OCI-M1 (cell line): ENCODE measurements around the gene KCNK16.
"Not testable (repeated sequence)": the region's sequence is repeated elsewhere in the genome, so short reads cannot be mapped to it uniquely, and the experiment has no call there.

Source experiments
- DNase-seq: peaks from one replicate; lab custom pipeline; 2025; lab: John Stamatoyannopoulos, UW

Gene KCNK16

DNA sequence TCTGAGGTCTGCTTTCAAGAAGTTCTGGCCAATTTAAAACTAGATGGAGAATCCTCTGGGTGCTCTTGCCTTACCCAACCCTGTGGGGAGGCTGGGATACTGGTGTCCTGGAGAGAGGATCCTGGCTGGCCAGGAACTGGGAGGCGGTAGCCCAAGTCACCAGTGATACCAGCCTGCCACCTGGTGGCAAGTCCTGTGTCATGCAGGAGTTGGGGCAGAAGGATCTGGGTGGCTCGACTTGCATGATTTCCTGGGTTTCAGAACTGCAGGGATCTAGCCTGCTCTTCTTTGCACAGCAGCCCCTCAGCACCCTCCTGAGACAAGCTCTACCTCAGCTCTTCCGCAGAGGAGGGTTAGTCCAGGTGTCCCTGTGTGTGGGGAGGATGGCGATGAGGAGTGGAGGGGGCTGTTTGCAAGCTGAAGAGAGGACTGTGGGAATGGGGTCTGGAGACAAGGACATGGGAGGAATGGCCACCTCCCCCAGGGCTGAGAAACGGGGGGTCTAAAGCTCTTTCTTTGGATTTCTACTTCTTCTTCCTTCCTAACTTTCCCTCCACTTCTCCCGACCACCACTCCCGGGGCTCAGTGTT lies 12.5 kb downstream of the KCNK16 start:
- peak; percentile 85 for DNase-seq

DNA sequence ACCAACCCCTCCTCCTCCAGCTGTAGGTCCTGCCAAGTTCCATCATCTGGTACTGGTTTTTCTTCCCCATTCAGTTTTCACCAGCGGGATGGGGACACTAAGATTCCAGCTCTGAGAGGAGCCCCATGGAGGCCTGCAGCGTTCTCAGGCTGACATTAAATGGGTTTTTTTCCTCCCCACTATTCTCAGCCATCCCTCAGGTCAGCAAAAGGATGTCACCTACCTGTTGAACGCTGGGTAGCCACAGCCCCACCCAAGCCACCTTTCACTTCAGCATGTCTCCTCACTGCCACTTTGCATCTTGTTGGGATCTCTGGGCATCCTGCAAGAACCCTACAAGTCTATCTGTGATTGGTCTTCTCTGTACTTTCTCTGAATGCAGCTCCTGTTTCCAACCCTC lies 15.0 kb downstream of the KCNK16 start:
- no peak for DNase-seq

DNA sequence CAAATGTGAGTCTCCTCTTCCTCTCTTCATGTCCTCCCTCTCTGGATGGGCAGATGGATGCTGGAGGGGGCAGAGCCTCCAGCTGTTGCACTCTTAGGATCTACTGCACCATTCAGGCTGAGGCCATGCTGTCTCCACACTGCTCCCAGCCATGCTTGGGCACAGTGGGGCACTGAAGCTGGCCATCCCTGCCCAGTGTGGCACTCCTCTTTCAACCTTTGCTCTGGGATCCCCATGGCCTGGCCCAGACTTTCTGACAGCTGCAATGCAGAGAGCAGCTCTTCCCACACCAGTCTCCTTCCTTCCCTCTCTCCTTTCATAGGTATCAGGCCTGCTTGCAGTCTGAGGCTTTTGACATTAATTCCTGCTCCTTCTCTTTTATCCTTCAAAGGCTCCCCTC lies 17.6 kb downstream of the KCNK16 start:
- no peak for DNase-seq

DNA sequence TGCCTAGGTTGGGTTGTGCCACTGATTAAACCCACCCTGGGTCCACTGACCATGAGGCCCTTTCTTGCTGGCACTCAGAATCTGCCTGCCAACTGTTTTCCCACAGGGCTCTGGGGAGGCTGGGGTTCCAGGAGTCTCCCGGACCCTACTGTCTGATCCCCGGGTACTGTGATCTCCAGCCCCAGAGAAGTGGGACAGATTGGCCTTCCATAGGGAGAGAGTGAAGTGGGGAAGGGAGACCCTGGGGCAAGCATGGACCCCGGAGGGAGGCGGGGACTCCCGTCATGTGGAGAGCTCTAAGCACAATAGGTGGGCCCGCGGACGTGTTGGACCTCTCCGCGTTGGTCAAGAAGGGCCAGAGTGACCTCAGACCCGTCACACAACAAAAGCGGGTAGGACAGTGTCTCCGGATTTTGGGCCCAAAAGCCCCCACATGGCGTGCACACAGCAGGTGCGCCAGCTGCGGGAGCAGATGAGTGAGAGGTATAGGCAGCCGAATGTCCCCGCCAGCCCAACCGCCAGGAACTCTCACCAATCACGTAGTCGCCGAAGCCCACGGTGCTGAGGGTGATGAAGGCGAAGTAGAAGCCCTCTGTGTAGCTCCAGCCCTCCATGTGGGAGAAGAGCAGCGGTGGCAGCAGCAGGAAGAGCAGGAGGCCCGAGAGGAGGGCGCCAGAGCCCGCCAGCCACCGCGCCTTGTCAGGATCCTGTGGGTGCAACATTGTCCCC lies 18.9 kb downstream of the KCNK16 start:
- DNase-seq: no peak

DNA sequence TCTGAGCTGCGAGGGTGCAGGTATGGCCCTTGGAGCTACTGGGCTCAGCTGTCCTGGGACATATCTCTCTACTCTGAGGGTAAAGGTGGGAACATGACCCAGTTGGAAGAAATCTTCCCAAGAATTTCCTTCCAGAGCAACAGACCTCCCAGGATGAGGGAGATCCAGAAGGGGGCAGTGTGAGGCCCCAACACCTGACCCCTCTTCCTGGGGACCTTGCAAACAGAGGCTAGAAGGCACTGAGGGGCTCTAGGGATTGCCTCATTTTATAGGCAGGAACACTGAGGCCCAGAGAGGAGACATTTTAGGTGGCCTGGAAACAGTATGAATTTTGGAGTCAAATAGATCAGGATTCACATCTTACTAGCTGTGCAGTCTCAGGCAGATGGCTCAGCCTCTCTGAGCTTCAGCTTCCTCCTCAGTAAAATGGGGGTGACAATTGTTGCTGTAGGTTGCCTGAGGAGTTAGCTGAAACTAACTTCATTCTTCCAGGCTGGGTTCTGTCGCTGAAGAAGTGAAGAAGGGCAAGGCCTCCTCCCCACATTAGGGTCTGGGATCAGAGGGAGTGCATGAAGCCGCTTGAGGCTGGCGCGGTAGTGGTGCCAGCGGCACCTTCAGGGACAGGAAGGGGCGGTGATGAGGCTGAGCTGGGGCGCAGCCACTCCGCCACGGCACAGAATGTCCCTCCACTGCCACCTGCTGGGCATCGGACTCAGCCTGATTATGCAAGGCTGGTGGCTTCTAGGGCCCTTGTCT lies 19.7 kb downstream of the KCNK16 start:
- DNase-seq: peak; percentile 94

DNA sequence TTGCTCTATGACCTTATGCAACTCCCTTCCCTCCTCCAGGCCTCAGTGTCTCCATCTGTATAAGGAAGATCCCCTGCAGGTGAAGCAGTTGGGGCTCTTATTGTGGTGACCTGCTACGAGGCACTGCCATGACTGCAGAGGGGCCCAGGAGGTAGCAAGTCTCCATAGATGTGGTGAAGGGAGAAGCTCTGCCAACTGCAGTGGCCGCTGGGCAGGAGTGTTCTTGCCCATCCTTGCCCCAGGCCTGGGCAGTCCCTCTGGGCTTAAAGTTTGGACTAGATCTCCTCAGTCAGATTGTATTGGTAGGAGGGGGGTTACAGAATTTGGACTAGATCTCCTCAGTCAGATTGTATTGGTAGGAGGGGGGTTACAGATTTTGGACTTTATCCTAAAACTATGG lies 20.5 kb downstream of the KCNK16 start:
- no peak for DNase-seq

DNA sequence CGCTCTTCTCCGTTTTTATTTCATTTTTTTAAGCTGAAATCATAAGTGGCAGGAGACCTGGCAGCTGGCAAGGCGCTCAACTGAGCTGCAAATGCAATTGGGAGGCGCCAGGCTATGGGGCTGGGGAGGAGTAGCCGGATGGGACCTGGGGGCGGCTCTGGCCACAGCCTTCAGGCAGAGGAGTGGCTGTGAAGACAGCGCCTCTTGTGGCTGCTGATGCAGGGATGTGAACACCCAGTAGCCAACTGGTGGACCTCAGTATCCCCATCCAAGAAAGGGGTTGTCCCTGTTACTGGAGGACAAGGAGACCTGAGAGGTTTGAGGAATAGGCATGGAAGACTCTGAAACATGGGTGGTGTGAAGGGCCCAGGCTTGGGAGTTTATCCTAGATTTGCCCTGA lies 20.9 kb downstream of the KCNK16 start:
- peak; percentile 14 for DNase-seq

DNA sequence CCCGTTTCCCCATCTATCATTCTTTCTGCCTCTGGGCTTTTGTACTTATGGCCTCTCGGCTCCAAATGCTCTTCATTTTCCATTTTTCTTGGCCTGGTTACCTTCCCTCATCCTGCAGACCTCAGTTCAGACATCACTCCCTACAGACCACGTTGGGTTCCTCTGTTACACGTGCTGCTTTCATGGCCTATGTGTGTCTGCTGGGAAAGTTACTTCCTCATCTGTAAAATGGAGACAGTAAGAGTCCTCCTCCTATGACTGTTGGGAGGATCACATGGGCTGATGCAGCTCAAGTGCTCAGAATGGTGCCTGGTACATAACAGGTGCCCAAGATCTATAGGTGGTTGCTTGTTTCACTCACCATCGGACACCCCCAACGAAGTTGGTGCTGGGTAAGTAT lies 21.8 kb downstream of the KCNK16 start:
- peak; percentile 87 for DNase-seq

DNA sequence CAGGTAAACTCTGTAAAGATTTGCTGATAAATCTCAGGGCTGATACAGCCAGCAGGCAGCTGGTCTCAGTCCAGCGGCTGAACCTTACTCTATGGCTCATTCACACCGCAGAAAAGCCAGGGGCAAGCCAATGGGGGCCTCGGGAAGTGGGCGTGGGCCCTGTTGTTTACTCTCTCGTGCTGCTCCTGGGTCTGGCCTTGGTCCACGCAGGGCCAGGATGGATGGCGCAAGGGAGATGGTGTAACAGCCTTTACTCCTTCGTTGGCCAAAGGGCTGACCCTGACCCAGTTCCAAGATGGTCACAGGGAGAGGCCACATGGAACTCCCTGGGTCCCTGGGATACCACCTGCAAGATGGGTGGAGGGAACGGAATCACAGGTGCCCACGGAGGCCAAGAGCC lies 24.4 kb downstream of the KCNK16 start:
- no peak for DNase-seq

DNA sequence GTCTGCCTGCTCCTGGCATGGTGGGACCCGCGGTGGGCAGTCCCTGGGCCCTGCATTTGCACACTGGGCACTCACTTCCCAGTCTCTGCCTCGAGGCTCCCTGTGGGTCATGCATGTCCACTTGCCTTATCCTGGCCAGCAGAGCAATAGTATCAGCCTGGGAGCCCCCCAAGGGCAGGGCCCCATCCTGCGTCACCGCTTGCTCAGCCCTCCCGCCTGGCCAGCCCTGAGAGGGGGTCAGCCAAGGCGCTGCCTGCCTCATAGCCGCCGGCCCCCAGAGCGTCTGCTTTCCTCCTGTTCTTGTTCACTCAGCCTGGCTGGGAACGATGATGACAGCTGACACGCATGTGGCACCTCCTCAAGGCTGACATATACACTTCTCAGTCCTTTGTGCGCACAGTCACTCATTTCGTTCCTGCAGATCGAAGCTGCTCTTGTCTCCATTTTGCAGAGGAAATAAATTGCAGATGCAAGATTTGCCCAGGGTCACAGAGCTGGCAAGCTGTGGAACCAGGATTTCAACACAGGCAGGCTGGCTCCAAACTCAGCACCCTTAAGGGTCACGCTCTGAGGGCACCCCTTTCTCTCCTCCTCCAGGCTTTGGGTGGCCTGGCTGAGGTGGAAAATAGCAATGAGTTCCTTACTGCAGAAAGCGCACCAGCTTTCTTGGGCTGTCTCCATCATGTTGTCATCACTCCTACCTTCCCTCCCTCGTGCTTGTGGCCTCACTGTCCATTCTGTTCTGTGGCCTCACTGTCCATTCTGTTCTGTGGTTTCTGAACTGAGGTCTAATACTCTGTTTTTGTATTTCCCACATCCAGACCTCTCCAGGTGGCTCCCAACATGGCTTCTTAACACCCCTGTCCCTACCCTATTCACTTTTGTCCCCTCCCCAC lies 25.5 kb downstream of the KCNK16 start:
- no peak for DNase-seq

DNA sequence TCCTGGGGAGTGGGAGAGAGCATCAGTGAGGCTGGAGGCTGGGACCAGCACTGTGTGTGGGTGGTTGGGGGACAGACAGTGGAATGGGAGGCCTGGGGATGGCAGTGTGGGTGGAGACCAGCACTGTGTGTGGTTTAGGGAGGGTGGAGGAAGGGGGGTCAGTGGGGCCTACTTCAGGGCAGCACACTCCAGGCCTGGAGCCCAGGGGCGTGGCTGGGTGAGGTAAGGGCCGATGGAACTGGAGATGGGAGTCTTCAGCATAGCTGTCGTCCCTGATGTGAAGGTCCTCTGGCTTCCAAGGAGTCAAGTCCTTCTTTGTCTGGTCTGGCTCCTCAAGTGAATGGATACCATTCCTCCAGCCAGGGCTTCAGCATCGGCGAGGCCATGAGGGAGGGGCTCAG lies 26.9 kb downstream of the KCNK16 start:
- no peak for DNase-seq

DNA sequence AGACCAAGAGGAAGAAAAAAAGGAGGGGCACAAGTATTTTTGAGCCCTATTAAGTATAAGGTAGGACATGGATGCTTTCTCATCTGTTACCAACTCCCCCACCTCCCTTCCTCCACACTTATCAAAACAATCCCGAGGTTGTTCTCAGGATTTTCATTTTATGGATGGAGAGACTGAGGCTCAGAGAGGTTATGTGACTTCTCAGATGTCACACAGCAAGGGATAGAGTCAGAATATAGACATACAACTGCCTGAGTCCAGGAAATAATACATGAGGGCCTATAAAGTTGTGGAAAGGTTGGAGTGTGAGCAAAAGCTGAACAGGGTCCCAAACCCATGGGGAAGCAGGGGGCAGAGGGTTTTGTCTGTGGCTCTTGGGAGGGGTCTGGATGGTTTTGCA lies 27.6 kb downstream of the KCNK16 start:
- DNase-seq: no peak

DNA sequence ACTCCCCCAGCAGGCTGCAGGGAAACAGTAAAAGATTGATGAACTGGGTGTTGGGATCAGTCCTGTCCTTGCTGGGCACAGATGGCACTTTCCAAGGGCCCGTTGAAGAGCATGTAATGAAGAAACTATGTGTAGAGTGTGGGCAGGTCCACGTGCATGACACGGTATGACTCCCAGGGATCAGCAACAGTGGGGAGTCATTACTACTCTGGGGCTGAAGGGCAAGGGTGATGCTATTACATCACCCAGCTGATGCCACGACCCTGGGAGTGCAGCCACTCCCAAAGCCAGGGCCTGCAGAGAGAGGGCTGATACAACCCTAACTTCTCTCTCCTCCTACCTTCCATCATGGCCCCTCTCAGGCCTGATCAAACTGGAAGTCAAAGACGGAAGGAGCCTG lies 28.4 kb downstream of the KCNK16 start:
- no peak for DNase-seq

DNA sequence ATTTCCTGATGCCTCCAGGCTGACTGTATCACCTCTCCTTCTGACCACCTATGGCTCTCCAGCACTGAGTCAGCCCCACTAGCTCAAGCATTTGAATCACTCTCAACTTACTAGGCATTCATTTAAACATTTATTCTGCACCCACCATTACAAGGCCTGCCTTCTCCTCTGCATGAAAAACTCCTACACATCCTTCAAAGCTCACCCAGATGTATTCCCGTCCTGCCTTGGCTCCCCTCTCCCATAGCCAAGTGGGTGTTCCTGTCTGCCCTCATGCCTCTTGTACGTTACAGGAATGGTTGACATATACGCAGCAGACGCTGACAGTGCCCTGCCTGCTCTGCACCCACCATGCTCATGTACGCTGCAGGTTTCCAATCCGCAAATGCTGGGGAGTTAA lies 29.9 kb downstream of the KCNK16 start:
- no peak for DNase-seq

DNA sequence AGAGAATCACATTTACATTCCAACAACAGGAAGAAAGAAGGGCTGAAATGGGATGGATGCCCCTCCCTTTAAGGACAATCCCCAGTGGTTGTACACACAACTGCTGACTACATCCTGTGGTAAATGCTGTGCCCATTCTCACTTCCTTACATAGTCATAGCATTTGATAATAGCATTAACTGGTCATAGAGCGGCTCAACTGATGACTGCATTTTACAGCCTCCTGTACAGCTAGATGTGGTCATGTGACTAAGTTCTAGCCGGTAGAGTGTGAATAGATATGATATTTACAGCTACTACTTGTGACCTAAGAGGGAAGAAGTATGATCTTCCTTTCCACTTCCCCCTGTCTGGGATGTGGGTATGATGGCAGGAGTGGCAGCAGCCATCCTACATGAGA lies 33.0 kb downstream of the KCNK16 start:
- DNase-seq: no peak

DNA sequence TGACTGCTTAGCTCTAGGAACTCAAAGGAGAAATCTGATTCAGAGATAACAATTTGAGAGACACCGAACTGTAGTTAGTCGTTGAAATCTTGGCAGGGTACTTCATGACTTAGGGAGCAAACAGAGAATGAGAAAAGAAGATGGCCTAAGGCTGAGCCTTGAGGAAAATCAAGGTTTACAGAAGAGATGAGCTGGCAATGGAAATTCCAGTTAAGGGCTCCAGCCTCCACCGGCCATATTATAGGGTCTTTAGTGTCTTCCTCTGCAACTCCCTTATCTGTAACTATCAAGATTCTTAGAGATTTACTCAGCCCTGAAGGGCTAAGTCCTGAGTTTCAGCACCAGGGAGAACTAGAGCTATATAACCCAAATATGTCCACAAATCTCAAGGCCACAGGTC lies 34.9 kb downstream of the KCNK16 start:
- no peak for DNase-seq

DNA sequence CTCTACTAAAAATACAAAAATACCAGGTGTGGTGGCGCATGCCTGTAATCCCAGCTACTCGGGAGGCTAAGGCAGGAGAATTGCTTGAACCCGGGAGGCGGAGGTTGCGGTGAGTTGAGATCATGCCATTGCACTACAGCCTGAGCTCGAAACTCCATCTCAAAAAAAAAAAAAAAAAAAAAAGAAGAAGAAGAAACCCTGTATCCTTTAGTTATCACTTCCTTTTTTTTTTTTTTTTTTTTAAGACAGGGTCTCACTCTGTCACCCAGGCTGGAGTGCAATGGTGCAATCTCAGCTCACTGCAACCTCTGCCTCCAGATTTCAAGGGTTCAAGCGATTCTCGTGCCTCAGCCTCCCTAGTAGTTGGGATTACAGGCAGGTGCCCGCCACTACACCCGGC lies 35.9 kb downstream of the KCNK16 start:
- DNase-seq: not testable (repeated sequence)

DNA sequence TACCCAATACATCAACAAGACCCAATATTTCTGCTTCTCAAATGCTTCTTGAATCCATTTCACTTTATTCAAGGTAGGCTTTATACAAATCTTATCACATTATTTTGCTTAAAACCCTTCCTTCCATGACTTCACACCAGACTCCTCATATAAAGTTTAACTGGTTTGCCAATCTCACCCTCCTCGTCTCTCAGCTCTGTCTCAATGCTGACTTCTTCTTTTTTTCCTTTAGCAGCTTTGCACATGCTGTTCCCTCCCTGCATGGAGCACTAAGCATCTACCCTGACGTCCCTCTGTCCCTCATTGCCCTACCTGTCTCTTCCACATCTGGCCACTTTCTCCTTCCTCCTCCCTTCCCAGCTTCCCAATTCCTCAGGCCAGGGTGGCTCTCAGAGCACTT lies 39.7 kb downstream of the KCNK16 start:
- peak; percentile 18 for DNase-seq

DNA sequence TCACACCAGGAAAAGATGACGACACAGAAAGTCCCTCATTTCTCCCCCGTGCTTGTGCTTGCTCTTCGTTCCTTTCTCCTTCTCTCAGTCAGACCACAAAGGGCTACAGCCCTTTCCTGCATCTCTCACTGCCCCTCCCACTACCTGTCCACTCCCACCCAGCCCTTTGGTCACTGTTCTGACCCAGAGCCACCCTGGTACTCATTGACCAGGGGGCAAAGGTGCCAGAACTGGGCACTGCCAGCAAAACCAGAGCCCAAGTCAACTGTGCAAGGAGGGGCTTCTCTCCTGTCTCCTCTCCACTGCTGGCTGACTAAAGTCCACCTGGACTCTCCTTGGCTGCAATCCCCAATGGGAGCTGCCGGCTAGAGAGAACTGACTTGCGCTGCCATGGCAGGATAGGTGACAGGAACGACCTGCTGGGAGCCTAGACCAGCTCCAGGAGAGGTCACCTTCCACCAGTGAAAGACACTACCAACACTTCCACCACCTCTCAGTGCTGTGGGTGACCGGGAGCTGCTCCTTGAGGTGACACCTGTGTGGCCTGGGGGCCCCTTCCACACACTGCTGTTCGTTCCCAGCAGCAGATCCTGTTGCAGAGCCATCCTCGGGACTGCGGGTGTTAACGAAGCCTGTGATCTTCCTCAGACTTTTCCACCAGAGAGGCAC lies 41.1 kb downstream of the KCNK16 start:
- no peak for DNase-seq

DNA sequence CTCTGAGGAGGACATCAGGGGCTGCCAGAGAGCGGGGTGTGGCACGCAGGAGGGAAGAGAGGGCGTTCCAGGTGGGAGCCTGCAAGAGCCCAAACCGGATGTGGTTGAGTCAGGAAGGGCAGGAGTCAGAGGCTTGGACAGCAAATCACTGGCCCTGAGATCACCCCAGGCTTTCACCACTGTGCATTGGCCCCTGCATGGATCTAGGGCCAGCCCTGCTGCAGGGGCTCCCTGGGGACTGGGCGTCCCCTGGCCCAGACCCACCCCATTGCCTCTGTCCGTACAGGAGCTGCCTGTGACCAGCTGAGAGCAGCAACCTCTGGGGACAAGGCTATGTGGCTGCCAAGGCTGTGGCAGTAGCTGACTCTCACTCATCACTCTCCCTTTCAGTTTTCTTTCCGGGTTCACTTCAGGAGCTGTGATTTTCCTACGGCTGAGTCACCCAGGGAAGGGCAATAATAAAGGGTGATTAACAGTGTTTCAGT lies 42.2 kb downstream of the KCNK16 start:
- DNase-seq: no peak

DNA sequence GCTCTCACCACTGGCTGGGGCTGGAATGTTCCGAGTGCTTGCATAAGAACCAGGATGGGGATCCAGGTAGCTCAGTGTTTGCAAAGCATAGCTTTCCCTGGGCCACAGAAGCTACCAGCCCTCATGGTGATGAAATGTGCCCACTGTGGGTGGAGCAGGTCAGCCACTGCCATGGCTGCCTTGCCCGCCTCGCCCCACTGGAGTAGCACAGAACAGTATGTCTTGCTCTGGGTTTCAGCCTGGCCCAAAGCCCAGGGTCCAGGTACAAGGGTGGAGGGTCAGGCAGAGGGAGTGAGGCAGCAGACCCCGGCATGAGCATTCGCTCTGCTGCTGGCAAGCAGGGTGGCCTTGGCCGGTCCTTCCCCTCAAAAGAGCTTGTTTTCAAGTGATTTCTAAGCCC lies 43.0 kb downstream of the KCNK16 start:
- no peak for DNase-seq
